GM12878 (cell line): ENCODE measurements around the gene PCSK6.

Experiments
- CTCF ChIP-seq, 3 experiments: IDR thresholded peaks in 2 of 3; conservative IDR thresholded peaks in 1 of 3; 2 replicates each; pipeline ENCODE4 v1.5.1; 2011; ENCODE audit warnings: low read depth in 3 of 3, low read length in 3 of 3, mild to moderate bottlenecking in 3 of 3, control low read depth in 2 of 3, moderate library complexity in 2 of 3, inconsistent platforms in 1 of 3, mixed read lengths in 1 of 3; ENCODE audit not compliant: control insufficient read depth in 2 of 3, insufficient read depth in 1 of 3; ENCODE audit errors: extremely low read depth in 1 of 3
- EP300 ChIP-seq, 2 experiments: fragments of 150-350 bp in 1 of 2; IDR thresholded peaks; 2 replicates each; pipeline ENCODE4 v1.6.1; 2011 to 2012; ENCODE audit warnings: low read depth in 2 of 2, low read length in 2 of 2, borderline replicate concordance in 1 of 2, improper control_type of control experiment in 1 of 2, inconsistent platforms in 1 of 2; ENCODE audit not compliant: control insufficient read depth in 1 of 2
- KAT2A ChIP-seq: conservative IDR thresholded peaks from 2 replicates; pipeline ENCODE4 v1.6.1; 2011; ENCODE audit warnings: low read depth, low read length; ENCODE audit not compliant: control insufficient read depth
- NR2C2 ChIP-seq: IDR thresholded peaks from 2 replicates; pipeline ENCODE4 v1.6.1; 2011; ENCODE audit warnings: borderline replicate concordance, low read depth; ENCODE audit not compliant: control insufficient read depth, insufficient read length
- PKNOX1 ChIP-seq: fragments of 450-650 bp; IDR thresholded peaks from 2 replicates; pipeline ENCODE4 v1.6.1; 2016; ENCODE audit warnings: mild to moderate bottlenecking
- POLR2A ChIP-seq: IDR thresholded peaks from 2 replicates; pipeline ENCODE4 v1.6.1; 2011; ENCODE audit warnings: low read depth, mild to moderate bottlenecking, low read length
- SMC3 ChIP-seq: IDR thresholded peaks from 2 replicates; pipeline ENCODE4 v1.6.1; 2011; ENCODE audit warnings: low read length, improper control_type of control experiment, borderline replicate concordance
- ZNF592 ChIP-seq: fragments of 450-650 bp; IDR thresholded peaks from 2 replicates; pipeline ENCODE4 v1.6.1; 2017; ENCODE audit warnings: mild to moderate bottlenecking, moderate library complexity
- ZZZ3 ChIP-seq: IDR thresholded peaks from 2 replicates; pipeline ENCODE4 v1.6.1; 2011; ENCODE audit warnings: low read depth; ENCODE audit not compliant: control insufficient read depth, insufficient read length
- TF ChIP-seq, protein P1 (sequence below): IDR thresholded peaks from 2 replicates; pipeline ENCODE4 v1.6.1; 2012; ENCODE audit warnings: mild to moderate bottlenecking, low read depth, low read length

DNA sequence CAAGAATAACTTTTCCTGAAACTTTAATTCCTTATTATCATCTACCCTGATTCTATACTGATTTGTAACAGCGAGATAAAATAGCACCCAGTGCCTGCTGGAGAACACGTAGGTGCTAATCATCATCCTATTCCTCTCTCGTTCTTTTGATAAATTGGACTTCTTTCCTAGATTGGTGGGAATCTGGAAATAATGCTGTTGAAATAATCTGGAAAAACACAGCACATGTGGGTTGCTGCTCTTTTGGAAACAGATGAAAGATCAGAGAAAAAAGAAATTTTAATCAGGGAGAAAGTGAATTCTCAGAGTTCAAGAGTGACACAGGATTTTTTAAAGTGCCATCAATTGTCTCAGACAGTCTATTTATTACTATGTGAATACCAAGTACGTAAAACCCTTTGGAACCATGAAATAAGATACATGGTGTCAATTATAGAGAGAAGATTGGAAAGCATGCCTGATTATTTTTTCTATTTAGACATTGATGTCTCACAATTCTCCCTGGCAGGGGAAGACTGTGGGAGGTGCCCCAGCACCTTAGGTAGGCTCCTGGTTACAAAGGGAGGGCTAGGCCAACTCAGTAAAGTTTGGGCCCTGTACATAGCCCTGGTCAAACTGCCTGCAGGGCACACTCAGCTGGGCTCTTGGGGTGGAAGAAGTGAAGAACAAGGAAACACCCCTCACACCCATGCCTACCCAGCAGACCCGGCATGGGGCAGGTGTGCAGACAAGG is 134.4 kb downstream of the PCSK6 start:
- TF ChIP-seq PKNOX1 (no peak), CTCF (IDR thresholded peaks at IDR 0.05 in 2 of 3, conservative IDR thresholded peaks at IDR 0.05 in 1 of 3; ENCODE audit: control insufficient read depth in 2 of 3, extremely low read depth in 1 of 3, insufficient read depth in 1 of 3, low read depth in 3 of 3, low read length in 3 of 3) (no peak), NR2C2 (no peak), ZZZ3 (no peak), POLR2A (no peak), SMC3 (no peak), KAT2A (no peak), EP300 (IDR thresholded peaks at IDR 0.05; ENCODE audit: borderline replicate concordance in 1 of 2, control insufficient read depth in 1 of 2, low read depth in 2 of 2, low read length in 2 of 2) (no peak), ZNF592 (no peak)
- TF ChIP-seq, protein P1, sequence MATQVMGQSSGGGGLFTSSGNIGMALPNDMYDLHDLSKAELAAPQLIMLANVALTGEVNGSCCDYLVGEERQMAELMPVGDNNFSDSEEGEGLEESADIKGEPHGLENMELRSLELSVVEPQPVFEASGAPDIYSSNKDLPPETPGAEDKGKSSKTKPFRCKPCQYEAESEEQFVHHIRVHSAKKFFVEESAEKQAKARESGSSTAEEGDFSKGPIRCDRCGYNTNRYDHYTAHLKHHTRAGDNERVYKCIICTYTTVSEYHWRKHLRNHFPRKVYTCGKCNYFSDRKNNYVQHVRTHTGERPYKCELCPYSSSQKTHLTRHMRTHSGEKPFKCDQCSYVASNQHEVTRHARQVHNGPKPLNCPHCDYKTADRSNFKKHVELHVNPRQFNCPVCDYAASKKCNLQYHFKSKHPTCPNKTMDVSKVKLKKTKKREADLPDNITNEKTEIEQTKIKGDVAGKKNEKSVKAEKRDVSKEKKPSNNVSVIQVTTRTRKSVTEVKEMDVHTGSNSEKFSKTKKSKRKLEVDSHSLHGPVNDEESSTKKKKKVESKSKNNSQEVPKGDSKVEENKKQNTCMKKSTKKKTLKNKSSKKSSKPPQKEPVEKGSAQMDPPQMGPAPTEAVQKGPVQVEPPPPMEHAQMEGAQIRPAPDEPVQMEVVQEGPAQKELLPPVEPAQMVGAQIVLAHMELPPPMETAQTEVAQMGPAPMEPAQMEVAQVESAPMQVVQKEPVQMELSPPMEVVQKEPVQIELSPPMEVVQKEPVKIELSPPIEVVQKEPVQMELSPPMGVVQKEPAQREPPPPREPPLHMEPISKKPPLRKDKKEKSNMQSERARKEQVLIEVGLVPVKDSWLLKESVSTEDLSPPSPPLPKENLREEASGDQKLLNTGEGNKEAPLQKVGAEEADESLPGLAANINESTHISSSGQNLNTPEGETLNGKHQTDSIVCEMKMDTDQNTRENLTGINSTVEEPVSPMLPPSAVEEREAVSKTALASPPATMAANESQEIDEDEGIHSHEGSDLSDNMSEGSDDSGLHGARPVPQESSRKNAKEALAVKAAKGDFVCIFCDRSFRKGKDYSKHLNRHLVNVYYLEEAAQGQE = no peak
